Prostate gland (tissue), 2 donors: ENCODE results near the gene FBH1.

ENCODE experiments used
- CTCF ChIP-seq, 4 experiments: fragments of 200-600 bp in 2 of 4; fragments of 450-650 bp in 2 of 4; sonication (generic) in 2 of 4; IDR thresholded peaks; 1 replicate in 3 of 4; 2 replicates in 1 of 4; pipeline ENCODE4 v1.5.1; 2016 to 2019; ENCODE audit warnings: antibody characterized with exemption in 4 of 4, mild to moderate bottlenecking in 2 of 4, moderate library complexity in 2 of 4
- POLR2A ChIP-seq: fragments of 450-650 bp; IDR thresholded peaks from one replicate; pipeline ENCODE4 v1.6.1; 2016; ENCODE audit warnings: antibody characterized with exemption, mild to moderate bottlenecking
- POLR2AphosphoS5 ChIP-seq: sonication (generic); formaldehyde crosslinking; IDR thresholded peaks from one replicate; pipeline ENCODE4 v1.6.1; 2017; ENCODE audit warnings: antibody characterized with exemption

- TF ChIP-seq POLR2AphosphoS5 (no peak), CTCF (IDR thresholded peaks at IDR 0.05) (no peak), POLR2A (no peak)
These were observed 73.0 kb downstream of the FBH1 start for GRCh38 chr10:5963071-5963470.
